GM12801 (cell line): ENCODE measurements around the gene CCDC136.

Experiments
- TF ChIP-seq, protein P1 (sequence below): IDR thresholded peaks from one replicate; pipeline ENCODE4 v1.5.1; 2011; ENCODE audit warnings: control low read depth; ENCODE audit not compliant: insufficient read length; ENCODE audit errors: extremely low read depth

Gene CCDC136

DNA sequence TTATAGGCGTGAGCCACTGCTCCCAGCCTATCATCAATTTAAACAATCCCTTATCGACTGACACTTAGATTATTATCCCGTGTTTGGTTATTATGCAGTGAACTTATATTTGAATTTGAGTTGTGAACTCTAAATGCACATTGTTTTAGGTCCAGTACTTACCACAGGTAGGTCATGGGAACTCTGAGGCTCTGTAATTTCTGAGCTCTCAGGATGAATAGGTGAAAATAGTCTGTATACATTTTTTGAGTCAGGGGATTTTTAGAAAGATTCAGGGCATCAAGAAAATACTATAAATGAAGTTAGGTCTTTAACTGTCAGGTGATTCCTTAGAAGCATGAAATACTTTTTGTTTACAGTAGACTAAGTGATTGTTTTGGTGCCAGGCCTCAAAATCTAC lies 8.8 kb downstream of the CCDC136 start:
- TF ChIP-seq, protein P1, sequence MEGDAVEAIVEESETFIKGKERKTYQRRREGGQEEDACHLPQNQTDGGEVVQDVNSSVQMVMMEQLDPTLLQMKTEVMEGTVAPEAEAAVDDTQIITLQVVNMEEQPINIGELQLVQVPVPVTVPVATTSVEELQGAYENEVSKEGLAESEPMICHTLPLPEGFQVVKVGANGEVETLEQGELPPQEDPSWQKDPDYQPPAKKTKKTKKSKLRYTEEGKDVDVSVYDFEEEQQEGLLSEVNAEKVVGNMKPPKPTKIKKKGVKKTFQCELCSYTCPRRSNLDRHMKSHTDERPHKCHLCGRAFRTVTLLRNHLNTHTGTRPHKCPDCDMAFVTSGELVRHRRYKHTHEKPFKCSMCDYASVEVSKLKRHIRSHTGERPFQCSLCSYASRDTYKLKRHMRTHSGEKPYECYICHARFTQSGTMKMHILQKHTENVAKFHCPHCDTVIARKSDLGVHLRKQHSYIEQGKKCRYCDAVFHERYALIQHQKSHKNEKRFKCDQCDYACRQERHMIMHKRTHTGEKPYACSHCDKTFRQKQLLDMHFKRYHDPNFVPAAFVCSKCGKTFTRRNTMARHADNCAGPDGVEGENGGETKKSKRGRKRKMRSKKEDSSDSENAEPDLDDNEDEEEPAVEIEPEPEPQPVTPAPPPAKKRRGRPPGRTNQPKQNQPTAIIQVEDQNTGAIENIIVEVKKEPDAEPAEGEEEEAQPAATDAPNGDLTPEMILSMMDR: no peak

DNA sequence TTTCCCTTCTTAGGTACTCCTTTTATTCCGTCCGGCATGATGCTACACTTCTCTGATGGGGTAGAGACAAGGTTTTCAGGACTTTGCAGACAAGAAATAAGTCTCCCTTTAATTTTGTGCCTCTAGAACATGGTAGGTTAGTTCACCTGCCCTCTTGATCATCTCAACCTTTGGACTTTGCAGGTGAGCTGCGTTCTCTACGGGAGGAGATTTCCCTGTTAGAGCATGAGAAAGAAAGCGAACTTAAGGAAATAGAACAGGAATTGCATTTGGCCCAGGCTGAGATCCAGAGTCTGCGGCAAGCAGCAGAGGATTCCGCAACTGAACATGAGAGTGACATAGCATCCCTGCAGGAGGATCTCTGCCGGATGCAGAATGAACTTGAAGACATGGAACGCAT lies 9.2 kb downstream of the CCDC136 start:
- TF ChIP-seq, protein P1: no peak

DNA sequence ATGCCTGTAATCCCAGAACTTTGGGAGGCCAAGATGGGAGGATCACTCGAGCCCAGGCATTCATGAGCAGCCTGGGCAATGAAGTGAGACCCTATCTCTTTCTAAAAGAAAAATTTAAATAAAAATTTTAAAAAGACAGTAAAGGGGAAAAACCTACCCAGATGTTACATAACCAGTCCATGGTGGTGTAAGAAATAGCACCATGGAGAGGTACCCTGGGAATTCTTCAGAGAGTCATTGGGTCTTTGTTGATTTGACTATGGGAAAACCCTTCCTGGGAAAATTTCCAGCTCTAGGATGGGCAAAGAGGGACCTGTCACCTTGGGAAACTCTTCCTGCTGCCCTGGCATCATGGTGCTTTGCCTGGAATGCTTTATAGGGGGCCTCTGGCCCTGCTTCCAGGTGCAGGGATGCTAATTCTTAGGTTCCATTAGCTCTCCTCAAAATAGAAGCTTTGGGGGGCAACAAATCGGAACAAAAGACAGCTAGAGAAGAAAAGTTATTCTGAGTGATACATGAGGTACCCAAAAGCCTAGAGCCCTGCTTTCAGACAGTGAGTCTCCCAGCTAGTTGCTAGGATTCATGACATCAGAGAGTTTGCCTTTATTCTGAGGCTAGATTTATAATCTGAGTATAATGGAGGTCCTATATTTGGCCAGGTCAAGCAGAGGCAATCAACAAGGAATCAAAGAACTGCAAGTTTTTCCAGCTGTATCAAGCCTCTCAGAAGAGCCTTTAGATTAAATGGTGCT lies 10.1 kb downstream of the CCDC136 start:
- TF ChIP-seq, protein P1: no peak

DNA sequence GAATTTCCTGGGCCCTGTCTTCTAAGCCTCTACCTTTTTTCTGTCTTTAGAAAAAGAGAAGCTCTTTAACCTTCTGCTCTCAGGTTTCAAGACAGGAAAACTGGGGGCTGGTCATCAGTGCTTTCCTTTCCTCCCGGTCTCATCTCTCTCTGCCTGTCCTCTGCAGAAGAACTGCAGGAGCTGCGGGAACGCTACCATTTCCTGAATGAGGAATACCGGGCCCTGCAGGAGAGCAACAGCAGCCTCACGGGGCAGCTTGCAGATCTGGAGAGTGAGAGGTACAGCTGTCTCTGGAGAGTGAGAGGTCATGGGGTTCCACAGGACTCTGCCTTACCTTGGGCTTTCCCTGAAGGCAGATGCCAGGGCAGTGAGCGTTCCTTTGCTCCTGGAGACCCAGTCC lies 12.7 kb downstream of the CCDC136 start:
- TF ChIP-seq, protein P1: no peak

DNA sequence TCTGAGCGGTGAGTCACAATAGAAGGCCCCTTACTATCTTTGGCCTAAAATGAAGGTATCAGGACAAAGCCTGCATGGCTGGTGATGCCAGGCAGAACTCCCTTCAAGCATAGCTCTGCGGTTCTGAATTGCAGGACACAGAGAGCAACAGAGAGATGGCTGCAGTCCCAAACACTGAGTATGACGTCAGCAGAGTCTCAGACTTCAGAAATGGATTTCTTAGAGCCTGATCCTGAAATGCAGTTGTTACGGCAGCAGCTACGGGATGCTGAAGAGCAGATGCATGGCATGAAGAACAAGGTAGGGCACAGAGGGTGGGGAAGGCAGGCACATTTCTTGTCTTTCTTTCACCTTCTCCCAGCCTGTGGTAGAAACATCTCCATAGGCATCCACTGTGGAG lies 13.5 kb downstream of the CCDC136 start:
- TF ChIP-seq, protein P1: no peak

DNA sequence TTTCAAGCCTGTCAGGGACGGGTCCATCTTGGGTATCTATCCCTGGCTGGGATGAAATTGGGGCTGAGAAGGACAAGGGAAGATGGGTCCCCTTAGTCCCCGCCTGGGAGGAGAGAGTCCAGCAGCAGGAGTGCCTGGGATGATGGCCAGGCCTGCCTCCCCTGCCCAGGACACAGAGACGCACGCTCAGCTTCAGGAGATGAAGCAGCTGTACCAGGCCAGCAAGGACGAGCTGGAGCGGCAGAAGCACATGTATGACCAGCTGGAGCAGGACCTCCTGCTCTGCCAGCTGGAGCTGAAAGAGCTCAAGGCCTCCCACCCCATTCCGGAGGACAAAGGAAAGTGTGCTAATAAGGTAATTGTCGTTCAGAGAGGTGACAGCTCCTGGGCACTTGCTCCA lies 15.4 kb downstream of the CCDC136 start:
- TF ChIP-seq, protein P1: no peak

DNA sequence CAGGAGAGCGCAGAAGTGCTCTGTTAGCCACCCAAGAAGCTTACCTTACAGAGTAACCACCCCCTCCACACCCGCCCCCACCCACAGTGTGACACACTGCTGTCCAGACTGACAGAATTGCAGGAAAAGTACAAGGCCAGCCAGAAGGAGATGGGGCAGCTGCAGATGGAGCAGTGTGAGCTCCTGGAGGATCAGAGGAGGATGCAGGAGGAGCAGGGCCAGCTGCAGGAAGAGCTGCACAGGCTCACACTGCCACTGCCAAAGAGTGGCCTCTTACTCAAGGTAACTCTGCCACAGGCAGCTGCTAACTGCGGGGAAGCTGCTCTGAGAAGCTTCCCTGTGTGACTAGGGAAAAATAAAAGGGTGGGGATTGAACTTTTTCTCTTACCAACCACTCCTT lies 17.6 kb downstream of the CCDC136 start:
- TF ChIP-seq, protein P1: no peak
